HepG2 (cell line): Measurements from ENCODE around the gene STX1B. TPM values are rescaled to one million over a fixed set of nuclear protein-coding genes. Genes with fewer than 3 reads are reported as not detected.

ENCODE experiments used
- ARHGAP35 ChIP-seq: sonication (generic); formaldehyde crosslinking; IDR thresholded peaks from 2 replicates; pipeline ENCODE4 v1.9.0; 2022; ENCODE audit warnings: mild to moderate bottlenecking, inconsistent platforms, moderate library complexity, missing genetic modification reagents, borderline replicate concordance
- FOXM1 ChIP-seq: sonication (generic); formaldehyde crosslinking; IDR thresholded peaks from 2 replicates; pipeline ENCODE4 v1.5.0; 2020; ENCODE audit warnings: missing genetic modification reagents
- IKZF1 ChIP-seq: fragments of 450-650 bp; IDR thresholded peaks from 2 replicates; pipeline ENCODE4 v1.7.1; 2016
- MAFK ChIP-seq, 2 experiments: IDR thresholded peaks in 1 of 2; conservative IDR thresholded peaks in 1 of 2; 2 replicates each; pipeline ENCODE4 v1.6.1; 2011; ENCODE audit warnings: improper control_type of control experiment in 2 of 2, low read length in 2 of 2
- MYNN ChIP-seq: sonication (generic); formaldehyde crosslinking; IDR thresholded peaks from 2 replicates; pipeline ENCODE4 v1.4.0; 2020; ENCODE audit warnings: mild to moderate bottlenecking, low read depth, missing genetic modification reagents
- RBFOX2 ChIP-seq: fragments of 200-400 bp; formaldehyde crosslinking; IDR thresholded peaks from 2 replicates; pipeline ENCODE4 v1.6.1; 2017; ENCODE audit warnings: low read depth, mild to moderate bottlenecking, low read length
- SUZ12 ChIP-seq: fragments of 150-350 bp; IDR thresholded peaks from 2 replicates; pipeline ENCODE4 v1.6.1; 2014; ENCODE audit warnings: low read depth, low read length
- SYNCRIP ChIP-seq: fragments of 200-400 bp; formaldehyde crosslinking; IDR thresholded peaks from 2 replicates; pipeline ENCODE4 v1.6.1; 2018; ENCODE audit warnings: mild to moderate bottlenecking, low read depth, low read length; ENCODE audit not compliant: insufficient read depth
- ZNF260 ChIP-seq: sonication (generic); formaldehyde crosslinking; IDR thresholded peaks from 2 replicates; pipeline ENCODE4 v1.4.0; 2020; ENCODE audit warnings: missing genetic modification reagents, low read depth, mild to moderate bottlenecking, borderline replicate concordance
- ZNF331 ChIP-seq: sonication (generic); formaldehyde crosslinking; IDR thresholded peaks from 2 replicates; pipeline ENCODE4 v1.4.0; 2020; ENCODE audit warnings: missing genetic modification reagents
- ZNF33B ChIP-seq: sonication (generic); formaldehyde crosslinking; IDR thresholded peaks from 2 replicates; pipeline ENCODE4 v1.5.1; 2020; ENCODE audit warnings: mild to moderate bottlenecking, missing genetic modification reagents
- ZNF569 ChIP-seq: sonication (generic); formaldehyde crosslinking; IDR thresholded peaks from 2 replicates; pipeline ENCODE4 v1.5.0; 2020; ENCODE audit warnings: mild to moderate bottlenecking, missing genetic modification reagents, moderate library complexity, borderline replicate concordance
- ZNF879 ChIP-seq: sonication (generic); formaldehyde crosslinking; IDR thresholded peaks from 2 replicates; pipeline ENCODE4 v1.8.1; 2023; ENCODE audit warnings: missing genetic modification reagents
- ZSCAN21 ChIP-seq: sonication (generic); formaldehyde crosslinking; IDR thresholded peaks from 2 replicates; pipeline ENCODE4 v1.8.0; 2022; ENCODE audit warnings: mild to moderate bottlenecking, missing genetic modification reagents, moderate library complexity, borderline replicate concordance
- polyA plus RNA-seq, 8 experiments: library from polyadenylated mRNA; depleted of rRNA in 3 of 8; stranded (reverse) in 7 of 8; unstranded in 1 of 8; fragments of >200 nt; fragmentation: Illumina TruSeq in 4 of 8; extraction: Trizol in 4 of 8; gene quantifications; 2 replicates each; pipeline versions ENCODE4 v1.2.1 to v1.2.3, GENCODE V29; 2011 to 2016; ENCODE audit warnings: low read depth in 4 of 8, missing spikeins in 1 of 8, mixed read lengths in 1 of 8; ENCODE audit not compliant: insufficient read depth in 1 of 8
- total RNA-seq, 5 experiments: library from RNA; depleted of rRNA; stranded (reverse); fragments of >200 nt; fragmentation: Illumina TruSeq; extraction: Trizol; gene quantifications; 2 replicates each; pipeline ENCODE4 v1.2.3, GENCODE V29; 2016; ENCODE audit warnings: low read depth in 1 of 5
- TF ChIP-seq, protein P1 (sequence below): sonication (generic); formaldehyde crosslinking; IDR thresholded peaks from 2 replicates; pipeline ENCODE4 v1.4.0; 2020; ENCODE audit warnings: missing genetic modification reagents, borderline replicate concordance
- TF ChIP-seq, protein P2 (sequence below): sonication (generic); formaldehyde crosslinking; conservative IDR thresholded peaks from 2 replicates; pipeline ENCODE4 v1.4.0; 2020; ENCODE audit warnings: missing genetic modification reagents
- TF ChIP-seq, protein P3 (sequence below): sonication (generic); formaldehyde crosslinking; IDR thresholded peaks from 2 replicates; pipeline ENCODE4 v1.8.1; 2023; ENCODE audit warnings: mild to moderate bottlenecking, missing genetic modification reagents
- TF ChIP-seq, protein P4 (sequence below): sonication (generic); formaldehyde crosslinking; IDR thresholded peaks from 2 replicates; pipeline ENCODE4 v1.9.0; 2021; ENCODE audit warnings: missing genetic modification reagents, mild to moderate bottlenecking, borderline replicate concordance
- TF ChIP-seq, protein P5 (sequence below): sonication (generic); formaldehyde crosslinking; IDR thresholded peaks from 2 replicates; pipeline ENCODE4 v1.8.0; 2022; ENCODE audit warnings: mild to moderate bottlenecking, missing genetic modification reagents, borderline replicate concordance

STX1B gene
- total and polyA plus RNA-seq, 2 of the 13 experiments (the other 11 are each of a cell fraction or from before 2014, with no cell fraction given) = 2.1 to 3.0 TPM

DNA sequence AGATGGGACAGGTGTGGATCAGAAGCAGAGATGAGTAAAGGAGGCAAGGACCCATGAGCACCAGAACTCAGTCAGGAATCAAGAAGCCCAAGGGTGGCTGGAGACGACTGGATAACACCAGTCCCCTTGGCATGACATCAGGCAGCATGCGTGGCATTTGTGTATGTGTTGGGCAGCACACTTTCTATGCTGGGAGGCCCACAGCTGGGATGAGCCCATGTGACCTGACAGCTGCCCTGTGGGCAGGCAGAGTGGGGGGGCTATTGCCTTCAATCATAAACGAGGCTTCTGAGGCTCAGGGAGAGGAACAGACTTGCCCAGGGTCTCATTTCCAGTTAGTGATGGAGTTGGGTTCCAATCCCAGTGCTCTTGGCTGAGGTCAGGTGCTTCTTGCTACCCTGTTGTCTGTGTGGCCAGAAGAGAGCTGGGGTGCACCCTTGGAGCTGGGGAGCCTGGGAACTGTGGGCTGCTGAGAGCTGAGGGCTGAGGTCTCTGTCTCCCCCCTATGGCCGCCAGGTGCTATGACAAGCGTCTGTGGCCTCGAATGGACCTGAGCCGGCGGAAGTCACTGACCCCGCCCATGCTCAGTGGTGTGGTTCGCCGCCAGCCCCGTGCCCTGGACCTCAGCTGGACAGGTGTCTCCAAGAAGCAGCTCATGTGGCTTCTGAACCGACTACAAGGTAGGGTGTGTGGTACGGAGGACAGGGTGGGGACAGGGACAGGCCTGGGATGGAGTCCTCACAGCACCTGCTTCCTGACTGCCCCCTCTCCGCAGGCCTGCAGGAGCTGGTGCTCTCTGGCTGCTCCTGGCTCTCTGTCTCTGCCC lies 68.6 kb downstream of the STX1B start (continued):
- TF ChIP-seq RBFOX2 (peak; percentile 51), ZNF879 (CRISPR knock-in tag) (no peak), ZNF569 (CRISPR knock-in tag) (no peak), ZSCAN21 (CRISPR knock-in tag) (peak; percentile 7; the same call in 1 of the 2 replicates), ZNF33B (CRISPR knock-in tag) (no peak), IKZF1 (no peak), MAFK (conservative IDR thresholded peaks at IDR 0.05 in 1 of 2, IDR thresholded peaks at IDR 0.05 in 1 of 2; ENCODE audit: low read length in 2 of 2) (no peak), ARHGAP35 (peak; percentile 60; the same call in 1 of the 2 replicates), ZNF331 (CRISPR knock-in tag) (peak; percentile 24; the same call in 1 of the 2 replicates), SUZ12 (no peak), SYNCRIP (no peak), FOXM1 (CRISPR knock-in tag) (no peak), MYNN (CRISPR knock-in tag) (no peak), ZNF260 (CRISPR knock-in tag) (no peak)
- TF ChIP-seq, protein P1, sequence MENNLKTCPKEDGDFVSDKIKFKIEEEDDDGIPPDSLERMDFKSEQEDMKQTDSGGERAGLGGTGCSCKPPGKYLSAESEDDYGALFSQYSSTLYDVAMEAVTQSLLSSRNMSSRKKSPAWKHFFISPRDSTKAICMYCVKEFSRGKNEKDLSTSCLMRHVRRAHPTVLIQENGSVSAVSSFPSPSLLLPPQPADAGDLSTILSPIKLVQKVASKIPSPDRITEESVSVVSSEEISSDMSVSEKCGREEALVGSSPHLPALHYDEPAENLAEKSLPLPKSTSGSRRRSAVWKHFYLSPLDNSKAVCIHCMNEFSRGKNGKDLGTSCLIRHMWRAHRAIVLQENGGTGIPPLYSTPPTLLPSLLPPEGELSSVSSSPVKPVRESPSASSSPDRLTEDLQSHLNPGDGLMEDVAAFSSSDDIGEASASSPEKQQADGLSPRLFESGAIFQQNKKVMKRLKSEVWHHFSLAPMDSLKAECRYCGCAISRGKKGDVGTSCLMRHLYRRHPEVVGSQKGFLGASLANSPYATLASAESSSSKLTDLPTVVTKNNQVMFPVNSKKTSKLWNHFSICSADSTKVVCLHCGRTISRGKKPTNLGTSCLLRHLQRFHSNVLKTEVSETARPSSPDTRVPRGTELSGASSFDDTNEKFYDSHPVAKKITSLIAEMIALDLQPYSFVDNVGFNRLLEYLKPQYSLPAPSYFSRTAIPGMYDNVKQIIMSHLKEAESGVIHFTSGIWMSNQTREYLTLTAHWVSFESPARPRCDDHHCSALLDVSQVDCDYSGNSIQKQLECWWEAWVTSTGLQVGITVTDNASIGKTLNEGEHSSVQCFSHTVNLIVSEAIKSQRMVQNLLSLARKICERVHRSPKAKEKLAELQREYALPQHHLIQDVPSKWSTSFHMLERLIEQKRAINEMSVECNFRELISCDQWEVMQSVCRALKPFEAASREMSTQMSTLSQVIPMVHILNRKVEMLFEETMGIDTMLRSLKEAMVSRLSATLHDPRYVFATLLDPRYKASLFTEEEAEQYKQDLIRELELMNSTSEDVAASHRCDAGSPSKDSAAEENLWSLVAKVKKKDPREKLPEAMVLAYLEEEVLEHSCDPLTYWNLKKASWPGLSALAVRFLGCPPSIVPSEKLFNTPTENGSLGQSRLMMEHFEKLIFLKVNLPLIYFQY (CRISPR knock-in tag) = no peak
- TF ChIP-seq, protein P2, sequence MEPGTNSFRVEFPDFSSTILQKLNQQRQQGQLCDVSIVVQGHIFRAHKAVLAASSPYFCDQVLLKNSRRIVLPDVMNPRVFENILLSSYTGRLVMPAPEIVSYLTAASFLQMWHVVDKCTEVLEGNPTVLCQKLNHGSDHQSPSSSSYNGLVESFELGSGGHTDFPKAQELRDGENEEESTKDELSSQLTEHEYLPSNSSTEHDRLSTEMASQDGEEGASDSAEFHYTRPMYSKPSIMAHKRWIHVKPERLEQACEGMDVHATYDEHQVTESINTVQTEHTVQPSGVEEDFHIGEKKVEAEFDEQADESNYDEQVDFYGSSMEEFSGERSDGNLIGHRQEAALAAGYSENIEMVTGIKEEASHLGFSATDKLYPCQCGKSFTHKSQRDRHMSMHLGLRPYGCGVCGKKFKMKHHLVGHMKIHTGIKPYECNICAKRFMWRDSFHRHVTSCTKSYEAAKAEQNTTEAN (CRISPR knock-in tag) = no peak
- TF ChIP-seq, protein P3, sequence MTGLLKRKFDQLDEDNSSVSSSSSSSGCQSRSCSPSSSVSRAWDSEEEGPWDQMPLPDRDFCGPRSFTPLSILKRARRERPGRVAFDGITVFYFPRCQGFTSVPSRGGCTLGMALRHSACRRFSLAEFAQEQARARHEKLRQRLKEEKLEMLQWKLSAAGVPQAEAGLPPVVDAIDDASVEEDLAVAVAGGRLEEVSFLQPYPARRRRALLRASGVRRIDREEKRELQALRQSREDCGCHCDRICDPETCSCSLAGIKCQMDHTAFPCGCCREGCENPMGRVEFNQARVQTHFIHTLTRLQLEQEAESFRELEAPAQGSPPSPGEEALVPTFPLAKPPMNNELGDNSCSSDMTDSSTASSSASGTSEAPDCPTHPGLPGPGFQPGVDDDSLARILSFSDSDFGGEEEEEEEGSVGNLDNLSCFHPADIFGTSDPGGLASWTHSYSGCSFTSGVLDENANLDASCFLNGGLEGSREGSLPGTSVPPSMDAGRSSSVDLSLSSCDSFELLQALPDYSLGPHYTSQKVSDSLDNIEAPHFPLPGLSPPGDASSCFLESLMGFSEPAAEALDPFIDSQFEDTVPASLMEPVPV (CRISPR knock-in tag) = no peak
- TF ChIP-seq, protein P4, sequence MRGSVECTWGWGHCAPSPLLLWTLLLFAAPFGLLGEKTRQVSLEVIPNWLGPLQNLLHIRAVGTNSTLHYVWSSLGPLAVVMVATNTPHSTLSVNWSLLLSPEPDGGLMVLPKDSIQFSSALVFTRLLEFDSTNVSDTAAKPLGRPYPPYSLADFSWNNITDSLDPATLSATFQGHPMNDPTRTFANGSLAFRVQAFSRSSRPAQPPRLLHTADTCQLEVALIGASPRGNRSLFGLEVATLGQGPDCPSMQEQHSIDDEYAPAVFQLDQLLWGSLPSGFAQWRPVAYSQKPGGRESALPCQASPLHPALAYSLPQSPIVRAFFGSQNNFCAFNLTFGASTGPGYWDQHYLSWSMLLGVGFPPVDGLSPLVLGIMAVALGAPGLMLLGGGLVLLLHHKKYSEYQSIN (CRISPR knock-in tag) = no peak
- TF ChIP-seq, protein P5, sequence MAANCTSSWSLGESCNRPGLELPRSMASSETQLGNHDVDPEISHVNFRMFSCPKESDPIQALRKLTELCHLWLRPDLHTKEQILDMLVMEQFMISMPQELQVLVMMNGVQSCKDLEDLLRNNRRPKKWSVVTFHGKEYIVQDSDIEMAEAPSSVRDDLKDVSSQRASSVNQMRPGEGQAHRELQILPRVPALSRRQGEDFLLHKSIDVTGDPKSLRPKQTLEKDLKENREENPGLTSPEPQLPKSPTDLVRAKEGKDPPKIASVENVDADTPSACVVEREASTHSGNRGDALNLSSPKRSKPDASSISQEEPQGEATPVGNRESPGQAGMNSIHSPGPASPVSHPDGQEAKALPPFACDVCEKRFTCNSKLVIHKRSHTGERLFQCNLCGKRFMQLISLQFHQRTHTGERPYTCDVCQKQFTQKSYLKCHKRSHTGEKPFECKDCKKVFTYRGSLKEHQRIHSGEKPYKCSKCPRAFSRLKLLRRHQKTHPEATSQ (CRISPR knock-in tag) = no peak
